GM12865 (cell line): Measurements from ENCODE around the gene ACER3.

Experiments
- DNase-seq: peaks from one replicate; pipeline ENCODE4 v3.0.0; 2010; ENCODE audit warnings: low read depth
- H3K4me3 ChIP-seq: 2 replicates; pipeline ENCODE4 v1.5.1; 2011; ENCODE audit warnings: mild to moderate bottlenecking, low read depth, low read length, control low read depth
- CTCF ChIP-seq: IDR thresholded peaks from 2 replicates; pipeline ENCODE4 v1.5.1; 2011; ENCODE audit warnings: low read length, control low read depth, low read depth, inconsistent platforms; ENCODE audit not compliant: insufficient read depth; ENCODE audit errors: missing control alignments

Gene ACER3

DNA sequence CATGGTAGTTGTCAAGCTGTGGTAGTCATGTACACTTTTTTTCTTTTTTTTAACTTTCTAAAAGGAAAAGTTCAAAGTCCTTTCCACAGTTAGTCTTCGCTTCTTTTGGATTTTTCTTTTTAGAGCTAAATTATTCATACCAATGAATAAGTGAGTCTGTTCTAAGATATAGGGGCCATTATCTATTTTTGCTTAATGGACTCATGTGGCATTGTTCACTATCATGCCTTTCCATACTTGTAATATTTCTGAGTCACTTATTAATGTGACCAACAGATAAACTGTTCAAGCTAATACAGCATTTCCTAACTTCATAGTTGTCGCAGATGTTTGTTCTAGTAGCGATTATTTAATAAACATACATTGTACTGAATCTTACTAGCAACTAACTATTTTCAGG is 165.5 kb downstream of the ACER3 start:
- no peak overlapping the region for H3K4me3 ChIP-seq
- DNase-seq: no peak
- TF ChIP-seq CTCF: no peak

- no peak overlapping the region for H3K4me3 ChIP-seq
- no peak for DNase-seq
- TF ChIP-seq CTCF: no peak
These were observed 166.0 kb downstream of the ACER3 start for GRCh38 chr11:77026743-77027142.

DNA sequence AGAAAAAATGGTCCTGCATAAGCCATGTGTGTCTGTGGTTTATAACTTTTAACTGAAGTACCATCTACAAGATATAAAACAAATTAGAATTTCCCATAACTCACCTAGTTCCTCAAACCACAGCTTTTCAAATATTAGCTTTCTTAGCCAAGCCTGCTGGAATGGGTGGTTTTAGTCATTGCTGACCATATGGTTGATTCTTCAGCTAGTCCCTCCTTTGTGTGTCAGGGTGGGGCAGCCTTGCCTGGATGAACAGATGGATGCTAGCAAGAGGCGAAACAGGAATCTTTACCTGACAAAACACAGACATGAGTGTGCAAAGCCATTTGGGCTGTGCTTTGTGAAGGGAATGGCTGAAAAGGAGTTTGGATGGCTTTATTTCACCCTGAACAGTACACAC is 166.6 kb downstream of the ACER3 start:
- no peak overlapping the region for H3K4me3 ChIP-seq
- no peak for DNase-seq
- no peak for TF ChIP-seq CTCF

DNA sequence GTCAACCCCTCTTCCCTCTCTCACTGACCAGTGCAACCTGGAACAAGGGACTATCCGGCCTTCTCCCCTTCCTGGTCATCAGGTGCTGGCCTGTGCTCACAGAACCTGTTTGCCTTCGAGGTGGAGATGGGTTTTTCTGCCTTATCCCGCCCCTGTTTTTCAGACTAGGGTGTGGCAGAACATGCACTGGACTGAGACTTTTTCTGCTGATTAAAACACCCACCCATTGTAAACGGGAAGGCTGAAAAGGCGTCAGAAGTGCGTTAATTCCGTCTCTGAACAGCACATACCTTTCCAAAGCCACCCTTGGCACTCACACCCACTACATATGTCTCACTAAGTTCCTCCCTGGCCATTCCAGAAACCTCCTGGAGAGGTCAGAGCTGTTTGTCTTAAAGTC is 169.1 kb downstream of the ACER3 start:
- H3K4me3 ChIP-seq: no peak overlapping the region
- DNase-seq: no peak
- TF ChIP-seq CTCF: no peak

- TF ChIP-seq CTCF: no peak
- DNase-seq: no peak
- H3K4me3 ChIP-seq: no peak overlapping the region
These were observed 170.2 kb downstream of the ACER3 start for GRCh38 chr11:77030834-77031414.

DNA sequence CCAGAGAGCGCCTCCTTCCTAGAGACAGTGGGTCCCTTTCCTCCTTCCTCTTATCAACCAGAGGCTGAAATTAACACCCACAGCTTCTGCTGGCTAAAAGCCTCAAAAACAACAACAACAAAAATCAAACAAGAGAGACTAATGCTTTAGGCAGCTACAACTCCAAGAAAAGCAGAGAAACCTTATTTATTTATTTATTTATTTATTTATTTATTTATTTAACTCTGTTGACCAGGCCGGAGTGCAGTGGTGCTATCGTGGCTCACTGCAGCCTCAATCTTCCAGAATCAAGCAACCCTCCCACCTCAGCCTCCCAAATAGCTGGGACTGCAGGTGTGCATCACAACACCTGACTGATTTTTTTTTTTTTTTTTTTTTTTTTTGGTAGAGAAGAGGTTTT is 170.9 kb downstream of the ACER3 start:
- DNase-seq: no peak
- TF ChIP-seq CTCF: no peak
- no peak overlapping the region for H3K4me3 ChIP-seq

GRCh38 chr11:77035039-77035438 is 174.3 kb downstream of the ACER3 start:
- no peak for DNase-seq
- no peak overlapping the region for H3K4me3 ChIP-seq
- TF ChIP-seq CTCF: no peak
